Measurements from ENCODE around the gene KIAA0513.

Gene KIAA0513

GRCh38 chr16:85014311-85014710 is 13.3 kb upstream of the KIAA0513 start:
- H2BK120ac ChIP-seq (ENCODE audit: low read depth, low read length) = no peak overlapping the region
- H3K4me1 ChIP-seq (ENCODE audit: control insufficient read depth in 2 of 2, insufficient read depth in 1 of 2, low read depth in 1 of 2, low read length in 2 of 2) = peaks cover 0 to 4% of the 10 kb centered on the region in 2 donors
- no CpG with 5 or more reads among the region's 2 CpGs for WGBS, 2 donors (ENCODE audit: extremely low coverage in 2 of 2, insufficient read length in 2 of 2, insufficient replicate concordance in 1 of 2)
- no peak overlapping the region for H2BK12ac ChIP-seq (ENCODE audit: low read length)
- H3K36me3 ChIP-seq (replicated peaks in 1 of 2; ENCODE audit: control insufficient read depth in 2 of 2, insufficient read depth in 2 of 2, low read length in 2 of 2) = no peaks in the 10 kb centered on the region
- no peak overlapping the region for H4K8ac ChIP-seq (ENCODE audit: low read depth, low read length)
- H3K18ac ChIP-seq (ENCODE audit: low read length) = no peak overlapping the region
- H3K9me3 ChIP-seq (replicated peaks in 1 of 2; ENCODE audit: control insufficient read depth in 2 of 2, insufficient read depth in 1 of 2, low read depth in 1 of 2, low read length in 2 of 2) = no peaks in the 10 kb centered on the region
- H3K4me2 ChIP-seq (ENCODE audit: insufficient read depth, low read length, poor library complexity, severe bottlenecking) = no peak overlapping the region
- no peak overlapping the region for H3K4me3 ChIP-seq (ENCODE audit: low read length in 2 of 2)
- H4K91ac ChIP-seq (ENCODE audit: low read depth, low read length, poor library complexity) = no peak overlapping the region
- no peak overlapping the region for H2BK15ac ChIP-seq (ENCODE audit: low read length)
- H2AFZ ChIP-seq (ENCODE audit: low read length) = no peak overlapping the region
- DNase-seq (ENCODE audit: low spot score) = no peak
- no peak overlapping the region for H3K23ac ChIP-seq (ENCODE audit: low read depth, low read length, poor library complexity)
- H2BK5ac ChIP-seq (ENCODE audit: low read length) = no peak overlapping the region
- H3K9ac ChIP-seq (ENCODE audit: low read depth, low read length, poor library complexity) = no peak overlapping the region
- H3K4ac ChIP-seq (ENCODE audit: low read length) = no peak overlapping the region
- no peak overlapping the region for H3K27ac ChIP-seq (replicated peaks; ENCODE audit: low read length)
- H3K14ac ChIP-seq (ENCODE audit: low read length) = no peak overlapping the region
- H2AK5ac ChIP-seq (ENCODE audit: low read depth, low read length) = no peak overlapping the region
- no peaks in the 10 kb centered on the region for H3K79me1 ChIP-seq (ENCODE audit: low read depth, low read length)
- peaks cover 0 to 4% (median 0%) of the 10 kb centered on the region in 3 experiments for H3K27me3 ChIP-seq (ENCODE audit: control insufficient read depth in 3 of 3, insufficient read depth in 3 of 3, low read depth in 1 of 3, low read length in 3 of 3)

- H2BK15ac ChIP-seq (ENCODE audit: low read length) = no peak overlapping the region
- no peak overlapping the region for H3K4ac ChIP-seq (ENCODE audit: low read length)
- WGBS, 2 donors (ENCODE audit: extremely low coverage in 2 of 2, insufficient read length in 2 of 2, insufficient replicate concordance in 1 of 2) = no CpG with 5 or more reads among the region's 5 CpGs
Measured at GRCh38 chr16:85015481-85016187, 12.0 kb upstream of the KIAA0513 start.

GRCh38 chr16:85017151-85017550 is 10.4 kb upstream of the KIAA0513 start:
- Histone ChIP-seq H2BK5ac (ENCODE audit: low read length) (no peak overlapping the region), H3K27me3 (ENCODE audit: control insufficient read depth in 3 of 3, insufficient read depth in 3 of 3, low read depth in 1 of 3, low read length in 3 of 3) (peaks cover 0 to 4% (median 0%) of the 10 kb centered on the region in 3 experiments), H4K8ac (ENCODE audit: low read depth, low read length) (no peak overlapping the region), H2BK15ac (ENCODE audit: low read length) (no peak overlapping the region), H3K4me2 (ENCODE audit: insufficient read depth, low read length, poor library complexity, severe bottlenecking) (no peak overlapping the region), H3K9ac (ENCODE audit: low read depth, low read length, poor library complexity) (no peak overlapping the region), H3K4me1 (ENCODE audit: control insufficient read depth in 2 of 2, insufficient read depth in 1 of 2, low read depth in 1 of 2, low read length in 2 of 2) (no peaks in the 10 kb centered on the region), H3K14ac (ENCODE audit: low read length) (no peak overlapping the region), H4K91ac (ENCODE audit: low read depth, low read length, poor library complexity) (no peak overlapping the region), H3K9me3 (replicated peaks in 1 of 2; ENCODE audit: control insufficient read depth in 2 of 2, insufficient read depth in 1 of 2, low read depth in 1 of 2, low read length in 2 of 2) (no peaks in the 10 kb centered on the region), H3K79me1 (ENCODE audit: low read depth, low read length) (no peaks in the 10 kb centered on the region), H2AK5ac (ENCODE audit: low read depth, low read length) (no peak overlapping the region), H3K23ac (ENCODE audit: low read depth, low read length, poor library complexity) (no peak overlapping the region), H3K4ac (ENCODE audit: low read length) (no peak overlapping the region), H3K36me3 (replicated peaks in 1 of 2; ENCODE audit: control insufficient read depth in 2 of 2, insufficient read depth in 2 of 2, low read length in 2 of 2) (no peaks in the 10 kb centered on the region), H3K18ac (ENCODE audit: low read length) (no peak overlapping the region), H3K27ac (replicated peaks; ENCODE audit: low read length) (no peak overlapping the region), H3K4me3 (ENCODE audit: low read length in 2 of 2) (no peak overlapping the region), H2AFZ (ENCODE audit: low read length) (no peak overlapping the region), H2BK120ac (ENCODE audit: low read depth, low read length) (no peak overlapping the region), H2BK12ac (ENCODE audit: low read length) (no peak overlapping the region)
- WGBS, 2 donors (ENCODE audit: extremely low coverage in 2 of 2, insufficient read length in 2 of 2, insufficient replicate concordance in 1 of 2) = no CpG with 5 or more reads among the region's 4 CpGs
- DNase-seq (ENCODE audit: low spot score) = no peak

More at GRCh38 chr16:85015481-85016187, 12.0 kb upstream of the KIAA0513 start:
- Histone ChIP-seq H4K8ac (ENCODE audit: low read depth, low read length) (no peak overlapping the region), H4K91ac (ENCODE audit: low read depth, low read length, poor library complexity) (no peak overlapping the region), H3K4me3 (ENCODE audit: low read length in 2 of 2) (no peak overlapping the region), H3K4me2 (ENCODE audit: insufficient read depth, low read length, poor library complexity, severe bottlenecking) (no peak overlapping the region), H3K79me1 (ENCODE audit: low read depth, low read length) (no peaks in the 10 kb centered on the region), H3K9ac (ENCODE audit: low read depth, low read length, poor library complexity) (no peak overlapping the region), H3K27me3 (ENCODE audit: control insufficient read depth in 3 of 3, insufficient read depth in 3 of 3, low read depth in 1 of 3, low read length in 3 of 3) (peaks cover 0 to 4% (median 0%) of the 10 kb centered on the region in 3 experiments), H2BK120ac (ENCODE audit: low read depth, low read length) (no peak overlapping the region), H3K9me3 (replicated peaks in 1 of 2; ENCODE audit: control insufficient read depth in 2 of 2, insufficient read depth in 1 of 2, low read depth in 1 of 2, low read length in 2 of 2) (no peaks in the 10 kb centered on the region), H2BK5ac (ENCODE audit: low read length) (no peak overlapping the region), H3K18ac (ENCODE audit: low read length) (no peak overlapping the region), H2BK12ac (ENCODE audit: low read length) (no peak overlapping the region), H3K36me3 (replicated peaks in 1 of 2; ENCODE audit: control insufficient read depth in 2 of 2, insufficient read depth in 2 of 2, low read length in 2 of 2) (no peaks in the 10 kb centered on the region), H3K4me1 (ENCODE audit: control insufficient read depth in 2 of 2, insufficient read depth in 1 of 2, low read depth in 1 of 2, low read length in 2 of 2) (peaks cover 0 to 2% of the 10 kb centered on the region in 2 donors), H3K23ac (ENCODE audit: low read depth, low read length, poor library complexity) (no peak overlapping the region), H3K27ac (replicated peaks; ENCODE audit: low read length) (no peak overlapping the region), H2AK5ac (ENCODE audit: low read depth, low read length) (no peak overlapping the region), H3K14ac (ENCODE audit: low read length) (no peak overlapping the region), H2AFZ (ENCODE audit: low read length) (no peak overlapping the region)
- DNase-seq (ENCODE audit: low spot score) = no peak

- no peak overlapping the region for H3K14ac ChIP-seq (ENCODE audit: low read length)
- no peak overlapping the region for H2BK120ac ChIP-seq (ENCODE audit: low read depth, low read length)
- no peak overlapping the region for H4K8ac ChIP-seq (ENCODE audit: low read depth, low read length)
- no peak overlapping the region for H2BK12ac ChIP-seq (ENCODE audit: low read length)
- no peaks in the 10 kb centered on the region for H3K36me3 ChIP-seq (replicated peaks in 1 of 2; ENCODE audit: control insufficient read depth in 2 of 2, insufficient read depth in 2 of 2, low read length in 2 of 2)
- no peak overlapping the region for H2AFZ ChIP-seq (ENCODE audit: low read length)
- H3K4me2 ChIP-seq (ENCODE audit: insufficient read depth, low read length, poor library complexity, severe bottlenecking) = no peak overlapping the region
- H3K4ac ChIP-seq (ENCODE audit: low read length) = no peak overlapping the region
- H3K4me1 ChIP-seq (ENCODE audit: control insufficient read depth in 2 of 2, insufficient read depth in 1 of 2, low read depth in 1 of 2, low read length in 2 of 2) = no peaks in the 10 kb centered on the region
- no peak overlapping the region for H2BK15ac ChIP-seq (ENCODE audit: low read length)
- WGBS, 2 donors (ENCODE audit: extremely low coverage in 2 of 2, insufficient read length in 2 of 2, insufficient replicate concordance in 1 of 2) = no CpG with 5 or more reads among the region's 8 CpGs
- H3K79me1 ChIP-seq (ENCODE audit: low read depth, low read length) = no peaks in the 10 kb centered on the region
- no peak overlapping the region for H3K18ac ChIP-seq (ENCODE audit: low read length)
- H3K9me3 ChIP-seq (replicated peaks in 1 of 2; ENCODE audit: control insufficient read depth in 2 of 2, insufficient read depth in 1 of 2, low read depth in 1 of 2, low read length in 2 of 2) = no peaks in the 10 kb centered on the region
- no peak overlapping the region for H3K27ac ChIP-seq (replicated peaks; ENCODE audit: low read length)
- H2AK5ac ChIP-seq (ENCODE audit: low read depth, low read length) = no peak overlapping the region
- H3K23ac ChIP-seq (ENCODE audit: low read depth, low read length, poor library complexity) = no peak overlapping the region
- H3K4me3 ChIP-seq (ENCODE audit: low read length in 2 of 2) = no peak overlapping the region
- no peak for DNase-seq (ENCODE audit: low spot score)
- no peak overlapping the region for H4K91ac ChIP-seq (ENCODE audit: low read depth, low read length, poor library complexity)
- no peak overlapping the region for H3K9ac ChIP-seq (ENCODE audit: low read depth, low read length, poor library complexity)
- peaks cover 0 to 4% (median 0%) of the 10 kb centered on the region in 3 experiments for H3K27me3 ChIP-seq (ENCODE audit: control insufficient read depth in 3 of 3, insufficient read depth in 3 of 3, low read depth in 1 of 3, low read length in 3 of 3)
- no peak overlapping the region for H2BK5ac ChIP-seq (ENCODE audit: low read length)
Measured at GRCh38 chr16:85017633-85018032, 10.0 kb upstream of the KIAA0513 start.
